Spleen (tissue), 7 donors: ENCODE data around the gene PHB1.

Source experiments
- POLR2A ChIP-seq, 3 donors: fragments of 450-650 bp; IDR thresholded peaks; one replicate each; pipeline ENCODE4 v1.5.1; 2017; ENCODE audit warnings: antibody characterized with exemption in 3 of 3, mild to moderate bottlenecking in 1 of 3
- TF ChIP-seq, protein P1 (sequence below), 11 experiments: fragments of 200-600 bp in 7 of 11; fragments of 450-650 bp in 4 of 11; sonication (generic) in 4 of 11; IDR thresholded peaks in 8 of 11; conservative IDR thresholded peaks in 3 of 11; 1 replicate in 7 of 11; 2 replicates in 4 of 11; pipeline versions ENCODE4 v1.4.0 to v1.8.0; 2016 to 2021; ENCODE audit warnings: antibody characterized with exemption in 11 of 11, inconsistent platforms in 4 of 11, mild to moderate bottlenecking in 1 of 11
- donor health status: DM: no; HTN: no; CAD: no; lungs with moderate emphysema.
- donor health status: DM: no; HTN: no; CAD: no.
- donor health status: DM: no; HTN: no; CAD: no.

DNA sequence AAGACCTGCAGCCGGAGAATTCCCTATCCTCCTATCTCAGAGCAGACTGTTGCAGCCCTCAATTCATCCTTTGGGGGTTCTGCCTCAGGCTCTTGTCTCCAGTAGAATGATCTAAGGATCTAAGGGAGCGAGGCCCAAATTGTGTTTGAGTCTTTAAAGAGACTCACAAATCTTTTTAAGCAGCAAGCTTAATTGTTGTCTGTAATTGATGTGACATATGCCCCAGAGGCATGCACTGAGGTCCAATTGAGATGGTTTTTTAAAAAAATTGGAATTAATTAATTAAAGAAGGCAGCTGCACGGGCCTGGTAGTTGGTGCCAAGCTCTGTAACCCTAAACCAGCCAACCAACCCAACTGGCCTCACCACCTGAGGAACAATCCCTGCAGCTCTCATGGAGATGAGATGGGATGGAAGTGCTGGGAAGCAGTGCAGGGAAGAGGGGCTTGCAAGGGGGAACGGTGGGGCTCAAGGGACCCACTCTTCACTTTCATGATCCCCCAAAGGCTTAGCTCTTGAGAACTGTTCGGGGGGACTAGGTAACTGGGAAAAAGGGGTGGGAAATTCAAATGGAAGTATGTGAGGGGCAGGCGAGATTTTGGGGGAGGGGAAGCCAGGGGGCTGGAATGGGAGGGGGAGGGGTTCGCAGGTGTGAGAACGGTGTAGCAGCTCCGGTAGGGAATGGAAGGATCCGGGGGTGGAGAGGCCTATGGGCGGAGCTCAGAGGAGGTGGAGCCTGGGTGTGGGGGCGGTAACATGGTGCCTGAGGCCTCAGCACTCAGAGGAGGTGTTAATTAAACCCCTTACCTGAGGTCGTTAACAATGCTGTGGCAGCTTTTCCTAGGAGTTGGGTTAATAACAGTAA is 43.5 kb downstream of the PHB1 start:
- TF ChIP-seq POLR2A (IDR thresholded peaks at IDR 0.05): no peak
- TF ChIP-seq, protein P1, sequence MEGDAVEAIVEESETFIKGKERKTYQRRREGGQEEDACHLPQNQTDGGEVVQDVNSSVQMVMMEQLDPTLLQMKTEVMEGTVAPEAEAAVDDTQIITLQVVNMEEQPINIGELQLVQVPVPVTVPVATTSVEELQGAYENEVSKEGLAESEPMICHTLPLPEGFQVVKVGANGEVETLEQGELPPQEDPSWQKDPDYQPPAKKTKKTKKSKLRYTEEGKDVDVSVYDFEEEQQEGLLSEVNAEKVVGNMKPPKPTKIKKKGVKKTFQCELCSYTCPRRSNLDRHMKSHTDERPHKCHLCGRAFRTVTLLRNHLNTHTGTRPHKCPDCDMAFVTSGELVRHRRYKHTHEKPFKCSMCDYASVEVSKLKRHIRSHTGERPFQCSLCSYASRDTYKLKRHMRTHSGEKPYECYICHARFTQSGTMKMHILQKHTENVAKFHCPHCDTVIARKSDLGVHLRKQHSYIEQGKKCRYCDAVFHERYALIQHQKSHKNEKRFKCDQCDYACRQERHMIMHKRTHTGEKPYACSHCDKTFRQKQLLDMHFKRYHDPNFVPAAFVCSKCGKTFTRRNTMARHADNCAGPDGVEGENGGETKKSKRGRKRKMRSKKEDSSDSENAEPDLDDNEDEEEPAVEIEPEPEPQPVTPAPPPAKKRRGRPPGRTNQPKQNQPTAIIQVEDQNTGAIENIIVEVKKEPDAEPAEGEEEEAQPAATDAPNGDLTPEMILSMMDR (IDR thresholded peaks at IDR 0.05 in 8 of 11, conservative IDR thresholded peaks at IDR 0.05 in 3 of 11): no peak
